HG03097 (cell line): Measurements from ENCODE around the gene PIAS3.
A peak's percentile ranks its signal among the peaks of the same experiment; 100 is the strongest.
"Not testable (repeated sequence)": the region's sequence is repeated elsewhere in the genome, so short reads cannot be mapped to it uniquely, and the experiment has no call there.

Source experiments
- ATAC-seq: cut with Tn5 transposase; IDR thresholded peaks from one replicate; pipeline ENCODE4 v1.9.1; 2021; ENCODE audit not compliant: unreplicated experiment, low FRiP score

The PIAS3 gene

GRCh38 chr1:145877923-145878486 is 19.1 kb upstream of the PIAS3 start:
- ATAC-seq = no peak

GRCh38 chr1:145874646-145875045 is 15.8 kb upstream of the PIAS3 start:
- no peak for ATAC-seq

GRCh38 chr1:145871994-145872924 is 13.4 kb upstream of the PIAS3 start:
- ATAC-seq = no peak

- ATAC-seq = no peak
These were observed 9.4 kb upstream of the PIAS3 start for GRCh38 chr1:145868232-145868631.

- no peak for ATAC-seq
These were observed 4.6 kb upstream of the PIAS3 start for GRCh38 chr1:145863282-145864018.

GRCh38 chr1:145859491-145860023 is 676 bp upstream of the PIAS3 start:
- peak; percentile 61 for ATAC-seq

GRCh38 chr1:145858238-145858900 is 512 bp downstream of the PIAS3 start:
- no peak for ATAC-seq

- no peak for ATAC-seq
These were observed 1.7 kb downstream of the PIAS3 start for GRCh38 chr1:145857170-145857569.

- no peak for ATAC-seq
These were observed 3.4 kb downstream of the PIAS3 start for GRCh38 chr1:145855426-145855948.

GRCh38 chr1:145849356-145850160 is 9.3 kb downstream of the PIAS3 start:
- no peak for ATAC-seq

- ATAC-seq = no peak
These were observed 11.1 kb downstream of the PIAS3 start for GRCh38 chr1:145847827-145848226.

- ATAC-seq = no peak
These were observed 12.7 kb downstream of the PIAS3 start for GRCh38 chr1:145846201-145846612.

- ATAC-seq = peak; percentile 59
These were observed 13.2 kb downstream of the PIAS3 start, which contains the start of gene NUDT17 for GRCh38 chr1:145845514-145846161. Gene NUDT17 (plus strand): TSS chr1:145845630. CDS start chr1:145845641, 11 bp downstream.

GRCh38 chr1:145845144-145845513 is 13.8 kb downstream of the PIAS3 start:
- peak; percentile 71 for ATAC-seq

GRCh38 chr1:145843031-145843430 is 15.8 kb downstream of the PIAS3 start:
- no peak for ATAC-seq

GRCh38 chr1:145837656-145838055 is 21.2 kb downstream of the PIAS3 start:
- no peak for ATAC-seq

- ATAC-seq = not testable (repeated sequence)
These were observed 28.1 kb downstream of the PIAS3 start for GRCh38 chr1:145830810-145831209.

- no peak for ATAC-seq
These were observed 30.4 kb downstream of the PIAS3 start for GRCh38 chr1:145828367-145829026.
